A549 (cell line): ENCODE data around the gene FCSK.

Experiments
- POLR2A ChIP-seq: IDR thresholded peaks from 2 replicates; pipeline ENCODE4 v1.6.1; 2012; ENCODE audit warnings: mild to moderate bottlenecking, low read length
- TF ChIP-seq, protein P1 (sequence below): fragments of >200 bp; sonication (Bioruptor Twin); formaldehyde crosslinking; IDR thresholded peaks from 3 replicates; pipeline ENCODE4 v1.5.1; 2016
- TF ChIP-seq, protein P2 (sequence below): fragments of 450-650 bp; IDR thresholded peaks from 2 replicates; pipeline ENCODE4 v1.6.1; 2014; ENCODE audit warnings: antibody characterized with exemption

GRCh38 chr16:70484867-70485266 lies 30.5 kb downstream of the FCSK start:
- TF ChIP-seq, protein P1, sequence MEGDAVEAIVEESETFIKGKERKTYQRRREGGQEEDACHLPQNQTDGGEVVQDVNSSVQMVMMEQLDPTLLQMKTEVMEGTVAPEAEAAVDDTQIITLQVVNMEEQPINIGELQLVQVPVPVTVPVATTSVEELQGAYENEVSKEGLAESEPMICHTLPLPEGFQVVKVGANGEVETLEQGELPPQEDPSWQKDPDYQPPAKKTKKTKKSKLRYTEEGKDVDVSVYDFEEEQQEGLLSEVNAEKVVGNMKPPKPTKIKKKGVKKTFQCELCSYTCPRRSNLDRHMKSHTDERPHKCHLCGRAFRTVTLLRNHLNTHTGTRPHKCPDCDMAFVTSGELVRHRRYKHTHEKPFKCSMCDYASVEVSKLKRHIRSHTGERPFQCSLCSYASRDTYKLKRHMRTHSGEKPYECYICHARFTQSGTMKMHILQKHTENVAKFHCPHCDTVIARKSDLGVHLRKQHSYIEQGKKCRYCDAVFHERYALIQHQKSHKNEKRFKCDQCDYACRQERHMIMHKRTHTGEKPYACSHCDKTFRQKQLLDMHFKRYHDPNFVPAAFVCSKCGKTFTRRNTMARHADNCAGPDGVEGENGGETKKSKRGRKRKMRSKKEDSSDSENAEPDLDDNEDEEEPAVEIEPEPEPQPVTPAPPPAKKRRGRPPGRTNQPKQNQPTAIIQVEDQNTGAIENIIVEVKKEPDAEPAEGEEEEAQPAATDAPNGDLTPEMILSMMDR, result no peak
- no peak for TF ChIP-seq POLR2A
- TF ChIP-seq, protein P2, sequence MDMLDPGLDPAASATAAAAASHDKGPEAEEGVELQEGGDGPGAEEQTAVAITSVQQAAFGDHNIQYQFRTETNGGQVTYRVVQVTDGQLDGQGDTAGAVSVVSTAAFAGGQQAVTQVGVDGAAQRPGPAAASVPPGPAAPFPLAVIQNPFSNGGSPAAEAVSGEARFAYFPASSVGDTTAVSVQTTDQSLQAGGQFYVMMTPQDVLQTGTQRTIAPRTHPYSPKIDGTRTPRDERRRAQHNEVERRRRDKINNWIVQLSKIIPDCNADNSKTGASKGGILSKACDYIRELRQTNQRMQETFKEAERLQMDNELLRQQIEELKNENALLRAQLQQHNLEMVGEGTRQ, result no peak
